SK-N-MC (cell line): ENCODE results near the gene IGFL1.
"Not testable (repeated sequence)": the region's sequence is repeated elsewhere in the genome, so short reads cannot be mapped to it uniquely, and the experiment has no call there.

Source experiments
- DNase-seq: peaks from one replicate; pipeline ENCODE4 v3.0.0-alpha.2; 2011; ENCODE audit warnings: low read depth, low spot score
- H3K27ac ChIP-seq: fragments of 200-600 bp; sonication (generic); 2 replicates; pipeline ENCODE4 v1.5.1; 2016; ENCODE audit warnings: mixed run types
- H3K36me3 ChIP-seq: fragments of 200-600 bp; sonication (generic); 2 replicates; pipeline ENCODE4 v1.6.1; 2017; ENCODE audit warnings: antibody characterized with exemption, low read length, mixed read lengths; ENCODE audit not compliant: insufficient read depth
- H3K4me3 ChIP-seq: fragments of 200-600 bp; sonication (generic); 2 replicates; pipeline ENCODE4 v1.5.1; 2016
- H3K9ac ChIP-seq: fragments of 200-600 bp; sonication (generic); 2 replicates; pipeline ENCODE4 v1.8.0; 2017; ENCODE audit warnings: mixed run types, mixed read lengths; ENCODE audit not compliant: insufficient read length
- H3K9me3 ChIP-seq: fragments of 200-600 bp; sonication (generic); 2 replicates; pipeline ENCODE4 v1.6.1; 2017; ENCODE audit warnings: low read depth, mild to moderate bottlenecking, antibody characterized with exemption, low read length, moderate library complexity, mixed read lengths
- EZH2 ChIP-seq: fragments of 200-600 bp; sonication (generic); IDR thresholded peaks from one replicate; pipeline ENCODE4 v1.6.1; 2017; ENCODE audit warnings: antibody characterized with exemption
- FOXP2 ChIP-seq: optimal IDR thresholded peaks from 2 replicates; pipeline ENCODE3; 2011; ENCODE audit warnings: mild to moderate bottlenecking, moderate library complexity; ENCODE audit not compliant: insufficient read depth; ENCODE audit errors: extremely low read length, control extremely low read depth
- POLR2AphosphoS5 ChIP-seq: IDR thresholded peaks from 2 replicates; pipeline ENCODE4 v1.6.1; 2012; ENCODE audit warnings: mild to moderate bottlenecking, low read depth, low read length, borderline replicate concordance

IGFL1 gene

DNA sequence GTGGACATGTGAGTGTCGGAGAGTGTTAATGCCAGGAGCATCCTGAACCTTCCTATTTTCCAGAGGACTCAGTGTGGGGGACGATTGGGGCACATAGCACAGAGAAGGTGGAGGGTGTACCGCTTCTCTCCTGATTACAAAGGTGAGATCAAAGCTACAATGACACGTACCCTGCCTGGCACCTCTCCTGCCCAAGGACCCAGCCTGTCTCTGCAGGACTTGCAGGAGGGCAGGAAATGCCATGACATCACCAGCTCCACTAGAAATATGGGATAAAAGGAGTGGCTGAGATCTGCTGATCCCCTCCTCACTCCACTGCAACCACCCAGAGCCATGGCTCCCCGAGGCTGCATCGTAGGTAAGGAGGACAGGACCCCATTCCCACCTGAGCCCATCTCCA lies at the start of gene IGFL1:
Gene IGFL1 (plus strand): TSS at position 301 of the 400 bp plus-strand sequence. CDS start 33 bp downstream, at position 334.
- Histone ChIP-seq H3K4me3 (no peak within 1 kb of the TSS), H3K9me3 (no peaks in the 10 kb centered on the region), H3K27ac (no peak within 1 kb of the TSS), H3K36me3 (no peaks in the 10 kb centered on the region), H3K9ac (no peak within 1 kb of the TSS)
- DNase-seq, result no peak
- TF ChIP-seq FOXP2 (no peak), EZH2 (no peak), POLR2AphosphoS5 (no peak)

DNA sequence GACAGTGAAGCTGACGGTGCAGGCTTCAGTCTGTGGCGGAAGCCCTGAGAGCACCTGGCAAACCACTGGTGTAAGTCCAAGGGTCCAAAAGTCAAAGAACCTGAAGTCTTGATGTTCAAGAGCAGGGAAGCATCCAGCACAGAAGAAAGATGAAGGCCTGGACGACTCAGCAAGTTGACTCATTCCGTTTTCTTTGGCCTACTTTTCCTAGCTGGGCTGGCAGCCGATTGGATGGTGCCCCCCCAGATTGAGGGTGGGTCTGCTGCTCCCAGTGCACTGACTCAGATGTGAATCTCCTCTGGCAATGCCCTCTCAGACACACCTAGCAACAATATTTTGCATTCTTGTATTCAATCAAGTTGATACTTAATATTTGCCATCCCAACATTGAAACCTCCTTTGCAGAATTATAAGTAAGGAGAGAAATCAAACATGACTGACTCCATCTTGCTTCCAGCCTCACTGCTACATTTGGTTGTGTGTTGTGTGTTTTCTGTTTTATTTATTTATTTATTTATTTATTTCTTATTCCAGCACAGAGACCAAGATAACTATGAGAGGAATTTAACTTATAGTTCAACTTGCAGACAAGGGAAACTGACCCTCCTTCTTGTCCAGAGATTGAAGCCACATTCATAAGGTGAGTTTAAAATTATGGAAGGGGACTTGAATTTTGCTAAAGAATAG lies 48.7 kb upstream of the IGFL1 start:
- no peak for TF ChIP-seq FOXP2
- no peak for TF ChIP-seq EZH2
- TF ChIP-seq POLR2AphosphoS5, result no peak
- Histone ChIP-seq H3K4me3 (no peak overlapping the region), H3K9me3 (no peaks in the 10 kb centered on the region), H3K9ac (no peak overlapping the region), H3K27ac (no peak overlapping the region), H3K36me3 (no peaks in the 10 kb centered on the region)
- no peak for DNase-seq

- H3K27ac ChIP-seq, result no peak overlapping the region
- H3K9me3 ChIP-seq, result no peaks in the 10 kb centered on the region
- no peaks in the 10 kb centered on the region for H3K36me3 ChIP-seq
- H3K9ac ChIP-seq, result no peak overlapping the region
- H3K4me3 ChIP-seq, result no peak overlapping the region
- DNase-seq, result no peak
- TF ChIP-seq FOXP2 (no peak), EZH2 (no peak), POLR2AphosphoS5 (no peak)
These were observed 48.2 kb upstream of the IGFL1 start for GRCh38 chr19:46181388-46181779.

- Histone ChIP-seq H3K4me3 (no peak overlapping the region), H3K27ac (no peak overlapping the region), H3K9ac (no peak overlapping the region), H3K9me3 (no peaks in the 10 kb centered on the region), H3K36me3 (no peaks in the 10 kb centered on the region)
- TF ChIP-seq EZH2 (no peak), POLR2AphosphoS5 (no peak), FOXP2 (no peak)
- DNase-seq, result no peak
These were observed 47.1 kb upstream of the IGFL1 start for GRCh38 chr19:46182476-46182875.

- not testable (repeated sequence) for H3K9ac ChIP-seq, H3K36me3 ChIP-seq, H3K27ac ChIP-seq, H3K4me3 ChIP-seq, DNase-seq, H3K9me3 ChIP-seq
These were observed 44.5 kb upstream of the IGFL1 start for GRCh38 chr19:46184775-46185710.

DNA sequence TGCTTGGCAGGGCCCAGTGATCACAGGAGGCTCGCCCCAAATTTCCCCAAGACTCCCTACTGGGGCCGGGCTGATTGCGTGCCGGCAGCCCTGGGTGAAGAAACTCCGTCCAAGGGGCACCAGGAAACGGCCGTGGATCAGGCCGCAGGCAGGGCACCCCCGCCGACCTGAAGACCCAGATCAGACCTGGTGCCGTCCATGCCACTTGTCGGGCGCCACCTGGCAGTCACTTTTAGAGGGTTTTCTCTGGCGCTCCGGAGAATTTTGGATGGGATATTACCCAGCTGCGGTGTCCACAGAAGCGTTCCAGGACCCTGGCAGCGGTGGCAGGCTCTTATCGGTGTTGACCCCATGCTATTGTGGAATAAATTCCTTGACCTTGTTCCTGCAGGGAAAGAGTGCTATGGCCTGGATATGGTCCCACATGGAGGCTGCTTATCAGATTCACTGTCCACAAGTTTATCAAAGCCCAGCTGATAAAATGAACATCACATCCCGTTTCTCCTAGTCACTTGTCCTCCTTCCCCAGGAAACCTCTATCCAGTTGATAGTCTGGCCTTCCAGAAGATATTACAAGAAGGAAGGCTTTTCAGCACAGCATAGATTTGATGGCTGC lies 43.3 kb upstream of the IGFL1 start:
- Histone ChIP-seq H3K27ac (no peak overlapping the region), H3K36me3 (no peaks in the 10 kb centered on the region)
- no peak for DNase-seq

GRCh38 chr19:46186717-46187101 lies 42.8 kb upstream of the IGFL1 start:
- Histone ChIP-seq H3K36me3 (no peaks in the 10 kb centered on the region), H3K9ac (no peak overlapping the region), H3K4me3 (no peak overlapping the region), H3K9me3 (no peaks in the 10 kb centered on the region), H3K27ac (no peak overlapping the region)
- DNase-seq, result no peak
- no peak for TF ChIP-seq FOXP2
- no peak for TF ChIP-seq POLR2AphosphoS5
- TF ChIP-seq EZH2, result no peak

More for the DNA sequence above, 43.3 kb upstream of the IGFL1 start:
- Histone ChIP-seq H3K4me3 (no peak overlapping the region), H3K9me3 (no peaks in the 10 kb centered on the region), H3K9ac (no peak overlapping the region)
- TF ChIP-seq POLR2AphosphoS5 (no peak), EZH2 (no peak), FOXP2 (no peak)

GRCh38 chr19:46189971-46190888 lies 39.3 kb upstream of the IGFL1 start:
- H3K4me3 ChIP-seq, result no peak overlapping the region
- no peaks in the 10 kb centered on the region for H3K36me3 ChIP-seq
- DNase-seq, result no peak
- TF ChIP-seq POLR2AphosphoS5, result no peak
- TF ChIP-seq FOXP2, result no peak
- no peak overlapping the region for H3K9ac ChIP-seq
- H3K27ac ChIP-seq, result no peak overlapping the region
- H3K9me3 ChIP-seq, result no peaks in the 10 kb centered on the region
